ENCODE results near the gene CLIC6. TPM values are rescaled to one million over a fixed set of nuclear protein-coding genes. Genes with fewer than 3 reads are reported as not detected.

CLIC6 gene
- polyA plus RNA-seq, 3 donors, result not detected

DNA sequence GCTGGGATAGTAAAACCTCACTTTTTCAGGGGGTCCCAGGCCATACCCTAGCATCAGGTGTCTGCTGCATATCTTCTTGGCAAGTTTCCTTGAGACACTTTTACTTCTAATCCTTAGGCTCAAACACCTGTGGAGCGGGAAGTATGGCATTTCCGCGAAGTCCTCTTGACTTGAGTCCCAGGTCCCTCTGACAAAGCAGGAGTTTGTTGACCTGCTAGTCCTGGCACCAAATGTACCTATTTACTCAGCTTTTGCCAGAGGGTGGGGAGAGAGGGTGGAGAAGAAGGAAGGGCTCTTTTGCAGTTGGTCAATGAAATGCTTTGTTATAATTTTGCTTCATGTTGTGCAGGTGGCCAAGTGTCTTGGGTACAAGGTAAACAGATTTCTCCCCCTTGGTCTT, 59.7 kb downstream of the CLIC6 start:
- DNase-seq, result no peak
- Histone ChIP-seq H3K9me3 (replicated peaks in 1 of 2; ENCODE audit: control insufficient read depth in 1 of 2, insufficient read depth in 1 of 2, low read length in 2 of 2) (no peaks in the 10 kb centered on the region), H3K36me3 (replicated peaks in 1 of 2; ENCODE audit: control insufficient read depth in 1 of 2, insufficient read depth in 2 of 2, low read length in 2 of 2) (no peaks in the 10 kb centered on the region), H3K27me3 (ENCODE audit: control insufficient read depth in 2 of 2, insufficient read depth in 2 of 2, low read length in 2 of 2) (no peaks in the 10 kb centered on the region), H3K4me1 (ENCODE audit: control insufficient read depth in 1 of 2, insufficient read depth in 2 of 2, low read length in 2 of 2) (no peaks in the 10 kb centered on the region), H2AFZ (ENCODE audit: insufficient read depth, low read depth, low read length, poor library complexity, severe bottlenecking) (no peak overlapping the region), H3K4me3 (replicated peaks in 1 of 3; ENCODE audit: low read depth in 2 of 3, low read length in 3 of 3) (no peak overlapping the region), H3K79me2 (ENCODE audit: insufficient read depth, low read length) (no peaks in the 10 kb centered on the region), H4K20me1 (ENCODE audit: insufficient read depth, low read length) (no peaks in the 10 kb centered on the region), H3K9ac (ENCODE audit: insufficient read depth, low read length, poor library complexity, severe bottlenecking) (no peak overlapping the region), H3K27ac (ENCODE audit: low read depth in 1 of 2, low read length in 2 of 2) (no peak overlapping the region), H3K4me2 (replicated peaks; ENCODE audit: extremely low read depth, low read length, poor library complexity, severe bottlenecking) (no peak overlapping the region)
- H3K9me3 Mint-ChIP-seq, result peaks cover 0 to 5% (median 0%) of the 10 kb centered on the region in 7 donors
- H3K36me3 Mint-ChIP-seq, result no peaks in the 10 kb centered on the region
- no peak overlapping the region for H3K4me3 Mint-ChIP-seq
- H3K27me3 Mint-ChIP-seq (ENCODE audit: low read depth in 3 of 3), result peaks cover 6 to 10% (median 8%) of the 10 kb centered on the region in 3 donors
- H3K4me1 Mint-ChIP-seq, result peaks cover 1% of the 10 kb centered on the region
- intact Hi-C loops (cut with micrococcal nuclease), result no loop called here
- no peak overlapping the region for H3K27ac Mint-ChIP-seq
- TF ChIP-seq CTCF (IDR thresholded peaks at IDR 0.05), result no peak
- WGBS (ENCODE audit: insufficient coverage), result 100% methylated on average over 2 of the region's 3 CpGs

DNA sequence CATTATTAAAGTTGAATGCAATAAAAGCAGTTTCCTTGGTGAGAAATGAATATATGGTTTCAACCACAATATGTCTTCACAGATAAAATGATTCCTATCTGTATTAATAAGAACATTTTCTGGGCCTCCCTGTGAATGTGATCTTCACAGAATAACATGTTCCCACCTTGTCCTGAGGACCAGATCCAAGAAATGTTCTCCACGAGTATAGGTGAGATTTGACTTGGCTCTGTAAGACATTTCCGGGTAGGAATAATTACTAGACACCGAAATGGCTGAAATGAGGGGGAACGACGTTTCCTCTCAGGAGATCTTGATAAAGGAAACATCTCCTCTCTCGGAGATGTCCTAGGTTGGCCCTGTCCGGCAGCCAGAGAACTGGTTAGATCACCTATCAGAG, 61.4 kb downstream of the CLIC6 start:
- Histone ChIP-seq H3K36me3 (replicated peaks in 1 of 2; ENCODE audit: control insufficient read depth in 1 of 2, insufficient read depth in 2 of 2, low read length in 2 of 2) (no peaks in the 10 kb centered on the region), H3K9ac (ENCODE audit: insufficient read depth, low read length, poor library complexity, severe bottlenecking) (no peak overlapping the region), H3K27me3 (ENCODE audit: control insufficient read depth in 2 of 2, insufficient read depth in 2 of 2, low read length in 2 of 2) (no peaks in the 10 kb centered on the region), H3K9me3 (replicated peaks in 1 of 2; ENCODE audit: control insufficient read depth in 1 of 2, insufficient read depth in 1 of 2, low read length in 2 of 2) (no peaks in the 10 kb centered on the region), H3K27ac (ENCODE audit: low read depth in 1 of 2, low read length in 2 of 2) (no peak overlapping the region), H2AFZ (ENCODE audit: insufficient read depth, low read depth, low read length, poor library complexity, severe bottlenecking) (no peak overlapping the region), H3K4me1 (ENCODE audit: control insufficient read depth in 1 of 2, insufficient read depth in 2 of 2, low read length in 2 of 2) (no peaks in the 10 kb centered on the region), H3K4me3 (replicated peaks in 1 of 3; ENCODE audit: low read depth in 2 of 3, low read length in 3 of 3) (no peak overlapping the region), H3K79me2 (ENCODE audit: insufficient read depth, low read length) (no peaks in the 10 kb centered on the region), H3K4me2 (replicated peaks; ENCODE audit: extremely low read depth, low read length, poor library complexity, severe bottlenecking) (no peak overlapping the region), H4K20me1 (ENCODE audit: insufficient read depth, low read length) (no peaks in the 10 kb centered on the region)
- H3K27ac Mint-ChIP-seq, result no peak overlapping the region
- peaks cover 0 to 5% (median 0%) of the 10 kb centered on the region in 7 donors for H3K9me3 Mint-ChIP-seq
- H3K4me1 Mint-ChIP-seq, result peaks cover 1% of the 10 kb centered on the region
- intact Hi-C loops (cut with micrococcal nuclease), result no loop called here
- no peak for DNase-seq
- H3K36me3 Mint-ChIP-seq, result no peaks in the 10 kb centered on the region
- TF ChIP-seq CTCF (IDR thresholded peaks at IDR 0.05), result no peak
- peaks cover 5% of the 10 kb centered on the region in 3 donors for H3K27me3 Mint-ChIP-seq (ENCODE audit: low read depth in 3 of 3)
- WGBS (ENCODE audit: insufficient coverage), result 100% methylated on average over 7 of the region's 7 CpGs
- H3K4me3 Mint-ChIP-seq, result no peak overlapping the region
